ENCODE measurements around the gene MFAP3. TPM values are rescaled to one million over a fixed set of nuclear protein-coding genes. Genes with fewer than 3 reads are reported as not detected.

The MFAP3 gene
- 35.8 to 49.0 TPM (median 43.4 TPM) in 3 replicates for polyA plus RNA-seq
- 14.0 TPM for polyA plus RNA-seq (2011; ENCODE audit: low read depth)
- polyA plus RNA-seq (2011; cell fraction: cytosol; rRNA removed), result 6.6 and 18.5 TPM in 2 replicates
- 41.8 and 55.3 TPM in 2 replicates for polyA plus RNA-seq (2011; cell fraction: nucleus; rRNA removed)
- polyA plus RNA-seq (2012; ENCODE audit: low replicate concordance), result 14.9 and 25.7 TPM in 2 replicates
- polyA minus RNA-seq, result 30.1 to 97.2 TPM (median 89.8 TPM) in 3 replicates
- 24.6 TPM for polyA minus RNA-seq (2011; cell fraction: cytosol; rRNA and poly(A)+ RNA removed)
- polyA minus RNA-seq (2011; cell fraction: nucleus; rRNA and poly(A)+ RNA removed), result 123 and 172 TPM in 2 replicates

GRCh38 chr5:154038707-154039457 lies at the start of gene MFAP3, which contains the start of gene FAM114A2:
TSS of gene MFAP3 (plus strand) at chr5:154038967. CDS start at chr5:154049723, 10,756 bp downstream.
TSS of gene FAM114A2 (minus strand) at chr5:154038910. CDS start at chr5:154034953, 3,957 bp downstream.
- dilution Hi-C loops (cut with MboI; ENCODE audit: extremely low pct_ligation_motif_present, low sequenced_read_pairs), result no loop called here
- H2AFZ ChIP-seq (ENCODE audit: control insufficient read depth, low read length), result peak within 1 kb of the TSS; percentile 90
- DNase-seq (ENCODE audit: low read depth, low spot score) (no peak), FAIRE-seq (no peak)
- H3K27ac ChIP-seq (ENCODE audit: control insufficient read depth, insufficient read depth, low read length), result peak within 1 kb of the TSS; percentile 72
- H3K36me3 ChIP-seq (ENCODE audit: control insufficient read depth in 2 of 2, extremely low read depth in 1 of 2, insufficient read depth in 2 of 2, low read length in 2 of 2), result no peaks in the 10 kb centered on the region
- peaks cover 11% of the 10 kb centered on the region for H3K4me1 ChIP-seq (ENCODE audit: control insufficient read depth, extremely low read depth, insufficient read depth, low read length)
- peaks cover 48% of the 10 kb centered on the region for H3K79me2 ChIP-seq (ENCODE audit: control insufficient read depth, insufficient read depth, low read length)
- peak within 1 kb of the TSS; percentile 77 to 94 (median 91) for H3K4me3 ChIP-seq (ENCODE audit: control insufficient read depth in 2 of 3, extremely low read depth in 1 of 3, insufficient read depth in 2 of 3, low read depth in 1 of 3, low read length in 3 of 3)
- no peaks in the 10 kb centered on the region for H3K9me3 ChIP-seq (ENCODE audit: control insufficient read depth, low read depth, low read length)
- no peaks in the 10 kb centered on the region for H3K9me1 ChIP-seq (ENCODE audit: control insufficient read depth, extremely low read depth, insufficient read depth, low read length)
- H3K9ac ChIP-seq (ENCODE audit: control insufficient read depth, extremely low read depth, insufficient read depth, low read length), result peak within 1 kb of the TSS; percentile 89
- no peaks in the 10 kb centered on the region for H3K27me3 ChIP-seq (ENCODE audit: control insufficient read depth, extremely low read depth, insufficient read depth, low read length)
- no peaks in the 10 kb centered on the region for H4K20me1 ChIP-seq (ENCODE audit: control insufficient read depth, extremely low read depth, insufficient read depth, low read length)
- TF ChIP-seq CTCF (optimal IDR thresholded peaks at IDR 0.05 in 1 of 3, IDR thresholded peaks at IDR 0.05 in 1 of 3, conservative IDR thresholded peaks at IDR 0.05 in 1 of 3; ENCODE audit: extremely low read depth in 1 of 3, insufficient read depth in 2 of 3, low read length in 3 of 3), result no peak
- no peak for TF ChIP-seq EZH2 (IDR thresholded peaks at IDR 0.05; ENCODE audit: low read length)
- H3K4me2 ChIP-seq (ENCODE audit: control insufficient read depth, extremely low read depth, insufficient read depth, low read depth, low read length), result peak within 1 kb of the TSS; percentile 91

- Histone ChIP-seq H3K79me2 (ENCODE audit: control insufficient read depth, insufficient read depth, low read length) (no peaks in the 10 kb centered on the region), H3K27ac (ENCODE audit: control insufficient read depth, insufficient read depth, low read length) (no peak overlapping the region), H3K9me1 (ENCODE audit: control insufficient read depth, extremely low read depth, insufficient read depth, low read length) (no peaks in the 10 kb centered on the region), H3K27me3 (ENCODE audit: control insufficient read depth, extremely low read depth, insufficient read depth, low read length) (no peaks in the 10 kb centered on the region), H3K4me2 (ENCODE audit: control insufficient read depth, extremely low read depth, insufficient read depth, low read depth, low read length) (peak overlapping the region; percentile 31), H3K9me3 (ENCODE audit: control insufficient read depth, low read depth, low read length) (no peaks in the 10 kb centered on the region), H3K4me3 (ENCODE audit: control insufficient read depth in 2 of 3, extremely low read depth in 1 of 3, insufficient read depth in 2 of 3, low read depth in 1 of 3, low read length in 3 of 3) (no peak overlapping the region), H3K4me1 (ENCODE audit: control insufficient read depth, extremely low read depth, insufficient read depth, low read length) (peaks cover 6% of the 10 kb centered on the region), H3K9ac (ENCODE audit: control insufficient read depth, extremely low read depth, insufficient read depth, low read length) (no peak overlapping the region), H3K36me3 (ENCODE audit: control insufficient read depth in 2 of 2, extremely low read depth in 1 of 2, insufficient read depth in 2 of 2, low read length in 2 of 2) (peaks cover 0 to 2% of the 10 kb centered on the region in 2 experiments), H4K20me1 (ENCODE audit: control insufficient read depth, extremely low read depth, insufficient read depth, low read length) (no peaks in the 10 kb centered on the region), H2AFZ (ENCODE audit: control insufficient read depth, low read length) (no peak overlapping the region)
- FAIRE-seq (no peak), DNase-seq (ENCODE audit: low read depth, low spot score) (no peak)
- TF ChIP-seq EZH2 (IDR thresholded peaks at IDR 0.05; ENCODE audit: low read length) (no peak), CTCF (optimal IDR thresholded peaks at IDR 0.05 in 1 of 3, IDR thresholded peaks at IDR 0.05 in 1 of 3, conservative IDR thresholded peaks at IDR 0.05 in 1 of 3; ENCODE audit: extremely low read depth in 1 of 3, insufficient read depth in 2 of 3, low read length in 3 of 3) (no peak)
- dilution Hi-C loops (cut with MboI; ENCODE audit: extremely low pct_ligation_motif_present, low sequenced_read_pairs), result no loop called here
Observed at GRCh38 chr5:153991168-153991567, 47.6 kb upstream of the MFAP3 start.
